NCI-H2081 (cell line): ENCODE data around the gene OR2M3.
"Not testable (repeated sequence)": the region's sequence is repeated elsewhere in the genome, so short reads cannot be mapped to it uniquely, and the experiment has no call there.

Experiments used
- DNase-seq, 2 experiments: peaks; one replicate each; lab custom pipeline; 2025; lab: John Stamatoyannopoulos, UW

The OR2M3 gene

GRCh38 chr1:248196965-248197364, at the start of gene OR2M3:
Gene OR2M3, plus strand, starts transcription at chr1:248197265. Its CDS starts 5,803 bp downstream, at chr1:248203068.
- no peak for DNase-seq

DNA sequence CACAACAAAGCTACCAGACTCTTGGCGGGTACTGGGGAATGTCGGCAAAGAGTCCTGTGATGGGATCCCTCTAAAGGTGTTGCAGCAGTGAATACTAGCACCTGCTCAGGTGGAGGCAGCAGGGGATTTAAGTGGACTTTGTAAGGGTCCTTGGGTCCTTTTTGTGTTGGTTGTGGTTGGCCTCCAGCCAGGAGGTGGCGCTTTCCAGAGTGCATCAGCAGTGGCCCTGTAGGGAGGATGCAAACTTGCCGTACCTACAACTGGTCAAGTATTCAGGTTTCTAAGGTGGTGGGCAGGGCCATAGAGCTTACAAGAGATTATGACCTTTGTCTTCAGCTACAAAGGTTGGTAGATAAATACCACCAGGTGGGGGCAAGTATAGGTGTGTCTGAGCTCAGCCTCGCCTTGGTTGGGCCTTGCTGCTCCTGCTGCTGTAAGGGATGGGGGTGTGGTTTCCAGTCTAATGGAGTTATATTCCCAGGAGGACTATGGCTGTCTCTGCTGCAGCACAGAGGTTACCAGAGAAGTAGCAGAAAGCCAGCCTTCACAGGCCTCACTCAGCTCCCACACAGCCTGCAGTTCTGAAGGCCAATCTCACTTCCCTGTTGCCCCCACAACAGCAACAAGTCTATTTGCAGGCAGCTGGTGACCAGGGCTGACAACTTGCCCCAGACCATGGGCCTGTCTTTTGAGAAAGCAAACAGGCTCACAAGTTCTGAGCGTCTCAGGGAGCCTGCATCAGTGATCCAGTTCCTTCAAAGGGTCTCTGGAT, 44.8 kb upstream of the OR2M3 start:
- no peak for DNase-seq

GRCh38 chr1:248155927-248156326, 41.1 kb upstream of the OR2M3 start:
- DNase-seq, result no peak

DNA sequence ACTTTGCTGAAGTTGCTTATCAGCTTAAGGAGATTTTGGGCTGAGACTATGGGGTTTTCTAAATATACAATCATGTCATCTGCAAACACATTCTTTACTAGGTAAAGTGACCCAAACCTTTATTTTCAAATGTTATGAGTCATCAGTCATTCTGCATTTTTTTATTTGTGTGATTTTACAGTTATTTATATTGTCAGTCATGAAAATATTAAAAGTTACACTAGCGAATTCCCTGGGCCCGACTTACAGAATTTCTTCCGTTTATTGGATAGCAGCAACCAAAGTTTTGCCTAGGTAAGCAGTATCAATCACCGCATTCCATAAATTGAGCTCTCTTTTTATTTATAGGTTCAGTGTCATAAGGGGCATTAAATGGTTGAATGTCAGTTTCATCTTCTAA, 38.3 kb upstream of the OR2M3 start:
- no peak for DNase-seq

GRCh38 chr1:248164031-248164430, 33.0 kb upstream of the OR2M3 start:
- DNase-seq, result no peak

DNA sequence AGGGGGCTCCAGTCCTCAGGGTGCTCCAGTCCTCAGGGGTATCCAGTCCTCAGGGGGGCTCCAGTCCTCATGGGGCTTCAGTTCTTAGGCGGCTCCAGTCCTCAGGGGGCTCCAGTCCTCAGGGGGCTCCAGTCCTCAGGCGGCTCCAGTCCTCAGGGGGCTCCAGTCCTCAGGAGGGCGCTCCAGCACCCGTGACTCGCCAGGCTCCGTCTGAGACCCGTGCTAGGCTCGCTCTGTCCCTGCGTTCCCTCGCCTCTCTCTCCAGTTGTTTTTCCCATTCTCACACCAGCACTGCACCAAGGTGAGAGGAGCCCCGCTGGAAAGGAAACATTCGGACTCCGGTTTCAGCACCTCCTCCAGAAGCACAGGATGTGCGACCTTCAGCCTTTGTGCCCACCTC, 31.9 kb upstream of the OR2M3 start:
- no peak for DNase-seq

GRCh38 chr1:248174521-248174920, 22.5 kb upstream of the OR2M3 start, which contains the start of gene OR2M2:
Gene OR2M2, plus strand, starts transcription at chr1:248174821. Its CDS starts 5,165 bp downstream, at chr1:248179986.
- no peak for DNase-seq

GRCh38 chr1:248183996-248184395, 13.1 kb upstream of the OR2M3 start:
- DNase-seq, result no peak

DNA sequence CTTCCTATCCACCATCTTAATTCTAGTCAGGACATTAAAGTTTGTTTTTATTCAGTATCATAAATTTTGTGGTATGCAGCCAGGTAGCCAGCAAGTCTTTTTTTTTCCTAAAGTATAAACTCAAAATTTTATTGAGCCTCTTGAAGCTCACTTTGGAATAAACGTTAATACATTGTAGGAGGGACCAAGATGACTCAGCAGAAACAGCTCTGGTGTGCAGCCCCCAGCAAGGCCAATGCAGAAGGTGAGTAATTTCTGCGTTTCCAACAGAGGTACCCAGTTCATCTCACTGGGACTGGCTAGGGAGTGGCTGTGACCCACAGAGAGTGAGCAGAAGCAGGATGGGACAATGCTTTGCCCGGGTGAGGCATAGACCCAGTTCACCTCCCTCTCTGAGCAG, 9.7 kb upstream of the OR2M3 start:
- DNase-seq, result no peak

DNA sequence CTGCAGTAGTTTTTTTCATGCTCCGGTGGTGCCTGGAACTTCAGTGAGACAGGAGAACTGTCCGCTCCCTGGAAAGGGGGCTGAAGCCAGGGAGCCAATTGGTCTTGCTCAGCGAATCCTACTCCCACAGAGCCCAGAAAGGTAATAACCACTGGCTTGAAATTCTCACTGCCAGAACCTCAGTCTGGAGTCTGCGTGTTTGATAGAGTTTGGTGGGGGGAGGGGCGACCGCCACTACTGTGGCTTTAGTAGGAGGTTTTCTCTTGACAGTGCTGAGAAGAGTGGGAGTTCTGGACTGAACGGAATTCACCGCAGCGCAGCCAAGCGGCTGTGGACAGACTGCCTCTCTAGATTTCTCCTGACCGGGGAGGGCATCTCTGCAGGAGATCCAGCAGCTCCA, 8.0 kb upstream of the OR2M3 start:
- no peak for DNase-seq

- DNase-seq, result no peak
Observed at GRCh38 chr1:248194117-248194516, 2.9 kb upstream of the OR2M3 start.

GRCh38 chr1:248215880-248216279, 18.8 kb downstream of the OR2M3 start:
- no peak for DNase-seq

DNA sequence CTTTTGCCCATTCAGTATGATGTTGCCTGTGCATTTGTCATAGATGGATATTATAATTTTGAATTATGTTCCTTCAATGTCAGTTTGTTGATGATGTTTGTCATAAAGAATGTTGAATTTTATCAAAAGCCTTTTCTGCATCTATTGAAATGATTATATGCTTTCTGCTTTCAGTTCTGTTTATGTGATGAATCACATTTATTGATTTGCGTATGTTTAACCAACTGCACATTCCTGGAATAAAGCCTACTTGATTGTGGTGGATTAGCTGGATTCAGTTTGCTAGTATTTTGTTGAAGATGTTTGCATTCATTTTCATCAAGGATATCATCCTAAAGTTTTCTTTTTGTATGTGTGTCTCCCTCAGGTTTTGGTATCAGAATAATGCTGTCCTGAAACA, 28.5 kb downstream of the OR2M3 start:
- no peak for DNase-seq

- no peak for DNase-seq
Observed at GRCh38 chr1:248229360-248229908, 32.4 kb downstream of the OR2M3 start.

DNA sequence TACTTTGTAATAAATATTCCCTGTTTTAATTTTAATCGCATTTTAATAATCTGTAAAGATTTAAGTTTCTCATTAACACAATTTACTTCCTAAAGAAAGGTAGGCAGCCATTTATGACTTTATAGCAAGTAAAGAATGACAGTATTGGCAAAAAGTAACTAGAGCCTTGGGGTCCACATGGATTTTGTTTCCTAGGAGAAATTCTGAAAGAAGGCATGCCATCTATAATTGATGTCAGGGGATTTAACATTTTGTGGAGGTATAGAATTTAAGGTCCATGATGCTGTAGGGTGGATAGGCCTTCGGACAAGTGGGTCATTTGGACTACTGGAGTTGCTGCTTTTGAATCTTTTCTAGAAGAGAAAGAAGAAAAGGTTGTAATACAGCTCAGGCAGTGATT, 34.1 kb downstream of the OR2M3 start, which contains the start of gene OR2M4:
OR2M4 (plus strand) TSS at position 301 of the 400 bp plus-strand sequence. CDS start 7,512 bp downstream, outside the sequence.
- DNase-seq, result no peak

DNA sequence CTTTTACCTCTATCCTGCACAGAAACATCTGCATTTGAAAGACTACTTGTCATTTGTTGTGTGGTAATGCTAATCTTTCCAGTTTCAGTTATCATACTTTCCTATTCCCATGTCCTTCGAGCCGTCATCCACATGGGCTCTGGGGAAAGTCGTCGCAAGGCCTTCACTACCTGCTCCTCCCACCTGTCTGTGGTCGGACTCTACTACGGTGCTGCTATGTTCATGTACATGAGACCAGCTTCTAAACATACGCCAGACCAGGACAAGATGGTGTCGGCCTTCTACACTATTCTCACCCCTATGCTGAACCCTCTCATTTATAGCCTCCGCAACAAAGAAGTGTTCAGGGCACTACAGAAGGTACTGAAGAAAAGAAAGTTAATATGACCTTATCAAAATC, 42.4 kb downstream of the OR2M3 start:
- DNase-seq, result no peak

GRCh38 chr1:248243204-248243603, 46.1 kb downstream of the OR2M3 start:
- peak; percentile 29 to 40 for DNase-seq

- not testable (repeated sequence) for DNase-seq
Observed at GRCh38 chr1:248259309-248259708, 62.2 kb downstream of the OR2M3 start.
